AG04449 (cell line): ENCODE results near the gene TMPRSS6.

Experiments
- CTCF ChIA-PET: fragments of 350-600 bp; formaldehyde crosslinking; extraction: SDS; loops from one replicate; lab custom pipeline; 2021; ENCODE audit warnings: antibody characterized with exemption; lab: Yijun Ruan, JAX
- POLR2A ChIA-PET: fragments of 400-600, 350-600 bp; formaldehyde crosslinking; extraction: SDS; loops from one replicate; lab custom pipeline; 2020; ENCODE audit warnings: antibody characterized with exemption, inconsistent platforms; lab: Yijun Ruan, JAX
- DNase-seq: peaks from one replicate; pipeline ENCODE4 v3.0.0-alpha.2; 2010; ENCODE audit warnings: low read depth, low spot score
- H3K4me3 ChIP-seq: 2 replicates; pipeline ENCODE4 v1.5.1; 2011; ENCODE audit warnings: low read depth, mild to moderate bottlenecking, control low read depth, low read length
- CTCF ChIP-seq: IDR thresholded peaks from one replicate; pipeline ENCODE4 v1.5.1; 2011; ENCODE audit warnings: mild to moderate bottlenecking, moderate library complexity, low read length, control low read depth, inconsistent platforms; ENCODE audit not compliant: insufficient read depth; ENCODE audit errors: missing control alignments

Gene TMPRSS6

DNA sequence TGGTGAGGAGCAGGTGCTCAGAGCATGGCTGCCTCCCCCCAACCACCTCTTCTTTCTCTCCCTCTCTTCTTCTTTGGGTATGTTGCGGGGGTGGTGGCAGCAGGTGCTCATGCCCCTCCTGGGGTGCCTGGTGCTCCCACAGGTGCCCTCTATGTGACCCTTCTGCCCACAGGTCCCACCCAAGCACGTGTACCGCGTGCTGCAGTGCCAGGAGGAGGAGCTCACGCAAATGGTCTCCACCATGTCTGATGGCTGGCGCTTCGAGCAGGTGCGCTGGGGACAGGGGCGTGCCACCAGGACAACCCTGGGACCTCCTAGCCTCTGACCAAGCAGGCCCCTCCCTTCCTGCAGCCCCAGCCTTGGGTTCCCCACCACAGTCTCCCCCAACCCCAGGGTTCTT, 52.3 kb downstream of the TMPRSS6 start:
- ChIA-PET POLR2A (no interaction called here), CTCF (no interaction called here)
- DNase-seq: no peak
- no peak overlapping the region for H3K4me3 ChIP-seq
- TF ChIP-seq CTCF: no peak

GRCh38 chr22:37056246-37056645, 53.3 kb downstream of the TMPRSS6 start:
- H3K4me3 ChIP-seq: no peak overlapping the region
- TF ChIP-seq CTCF: no peak
- POLR2A ChIA-PET: no interaction called here
- no peak for DNase-seq
- CTCF ChIA-PET: interaction anchor here (1.6 kb wide), 1 partner anchor 143 kb away, joined by 6 read pairs; no protein-coding TSS in a partner anchor

DNA sequence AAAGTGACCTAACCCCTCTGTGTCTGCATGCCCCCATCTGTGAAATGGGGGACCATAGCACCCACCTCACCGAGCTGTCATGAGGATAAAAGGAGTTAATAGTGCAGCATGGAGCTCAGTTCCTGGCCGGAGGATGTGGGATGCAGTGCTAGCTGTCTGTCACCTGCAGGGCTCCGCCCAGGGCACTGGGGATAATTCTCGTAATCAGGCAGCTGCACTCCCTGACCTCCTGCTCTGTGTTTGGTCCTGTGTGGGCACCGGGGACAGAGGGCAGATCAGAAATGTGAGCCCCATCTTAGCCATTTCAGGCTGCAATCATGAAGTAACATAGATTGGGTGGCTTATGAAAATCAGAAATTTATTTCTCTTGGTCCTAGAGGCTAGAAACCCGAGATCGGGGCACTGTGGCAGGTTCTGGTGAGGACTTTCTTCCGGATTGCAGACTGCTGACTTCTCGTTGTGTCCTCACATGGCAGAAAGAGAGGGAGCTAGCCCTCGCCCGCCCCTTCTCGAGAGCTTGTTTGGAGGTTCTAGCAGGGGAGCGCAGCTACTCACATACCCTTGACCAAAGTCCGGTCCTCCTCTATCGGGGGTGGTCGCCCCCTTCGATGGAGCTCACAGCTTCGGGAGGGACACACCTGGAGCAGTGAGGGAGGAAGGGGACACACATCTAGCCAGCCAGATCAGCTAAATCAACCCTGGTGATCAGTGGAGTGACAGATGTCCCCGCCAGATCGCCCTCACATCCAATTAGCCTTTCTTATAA, 54.7 kb downstream of the TMPRSS6 start:
- TF ChIP-seq CTCF: no peak
- CTCF ChIA-PET: interaction anchor here (1.1 to 1.6 kb wide), 3 partner anchors 9 to 145 kb away, joined by 4 to 14 read pairs (median 6); no protein-coding TSS in a partner anchor
- no peak overlapping the region for H3K4me3 ChIP-seq
- no peak for DNase-seq
- POLR2A ChIA-PET: no interaction called here

DNA sequence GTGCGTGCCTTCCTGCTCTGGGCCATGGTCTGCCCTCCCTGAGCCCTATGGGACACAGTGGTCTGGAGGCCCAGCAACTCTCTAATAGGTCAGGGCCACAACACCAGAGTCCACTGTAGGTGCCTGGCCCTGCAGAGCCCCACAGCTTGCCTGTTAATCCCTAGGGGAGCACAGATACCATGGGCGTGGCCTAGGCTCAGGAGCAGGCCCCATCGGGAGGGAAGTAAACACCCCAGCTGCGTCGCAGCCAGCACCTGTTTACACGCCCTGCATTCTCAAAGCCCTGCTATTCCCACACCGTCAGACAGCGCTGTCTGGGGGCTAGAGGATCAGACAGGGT, 55.5 kb downstream of the TMPRSS6 start:
- no peak overlapping the region for H3K4me3 ChIP-seq
- CTCF ChIA-PET: interaction anchor here (1.1 to 1.6 kb wide), 5 partner anchors 10 to 206 kb away, joined by 3 to 7 read pairs (median 3); no protein-coding TSS in a partner anchor
- no peak for TF ChIP-seq CTCF
- POLR2A ChIA-PET: interaction anchor here (0.7 kb wide), 1 partner anchor 63 kb away, joined by 3 read pairs; no protein-coding TSS in a partner anchor
- DNase-seq: no peak

- ChIA-PET CTCF (interaction anchor here (1.1 to 1.6 kb wide), 5 partner anchors 9 to 207 kb away, joined by 3 to 7 read pairs (median 3); no protein-coding TSS in a partner anchor), POLR2A (interaction anchor here (0.6 to 0.7 kb wide), 2 partner anchors 48 to 64 kb away, joined by 3 read pairs; no protein-coding TSS in a partner anchor)
- H3K4me3 ChIP-seq: no peak overlapping the region
- no peak for DNase-seq
- no peak for TF ChIP-seq CTCF
Measured at GRCh38 chr22:37053310-37054055, 56.0 kb downstream of the TMPRSS6 start.
